GM12892 (cell line): Measurements from ENCODE around the gene SLC15A3.

Experiments used
- POLR2A ChIP-seq: IDR thresholded peaks from 2 replicates; pipeline ENCODE4 v1.6.1; 2011; ENCODE audit warnings: low read depth, low read length, control low read depth
- TAF1 ChIP-seq: IDR thresholded peaks from 2 replicates; pipeline ENCODE4 v1.6.1; 2011; ENCODE audit warnings: low read depth, mild to moderate bottlenecking, control low read depth, low read length, borderline replicate concordance

- no peak for TF ChIP-seq TAF1
- no peak for TF ChIP-seq POLR2A
These were observed 32.7 kb downstream of the SLC15A3 start for GRCh38 chr11:60919320-60919719.
